GM12874 (cell line): ENCODE results near the gene SLIT1.

Experiments used
- TF ChIP-seq, protein P1 (sequence below): IDR thresholded peaks from 2 replicates; pipeline ENCODE4 v1.5.1; 2011; ENCODE audit warnings: low read depth, mild to moderate bottlenecking, control low read depth, low read length, moderate library complexity; ENCODE audit not compliant: insufficient read depth

SLIT1 gene

GRCh38 chr10:97046456-97047082 lies 139.2 kb downstream of the SLIT1 start:
- TF ChIP-seq, protein P1, sequence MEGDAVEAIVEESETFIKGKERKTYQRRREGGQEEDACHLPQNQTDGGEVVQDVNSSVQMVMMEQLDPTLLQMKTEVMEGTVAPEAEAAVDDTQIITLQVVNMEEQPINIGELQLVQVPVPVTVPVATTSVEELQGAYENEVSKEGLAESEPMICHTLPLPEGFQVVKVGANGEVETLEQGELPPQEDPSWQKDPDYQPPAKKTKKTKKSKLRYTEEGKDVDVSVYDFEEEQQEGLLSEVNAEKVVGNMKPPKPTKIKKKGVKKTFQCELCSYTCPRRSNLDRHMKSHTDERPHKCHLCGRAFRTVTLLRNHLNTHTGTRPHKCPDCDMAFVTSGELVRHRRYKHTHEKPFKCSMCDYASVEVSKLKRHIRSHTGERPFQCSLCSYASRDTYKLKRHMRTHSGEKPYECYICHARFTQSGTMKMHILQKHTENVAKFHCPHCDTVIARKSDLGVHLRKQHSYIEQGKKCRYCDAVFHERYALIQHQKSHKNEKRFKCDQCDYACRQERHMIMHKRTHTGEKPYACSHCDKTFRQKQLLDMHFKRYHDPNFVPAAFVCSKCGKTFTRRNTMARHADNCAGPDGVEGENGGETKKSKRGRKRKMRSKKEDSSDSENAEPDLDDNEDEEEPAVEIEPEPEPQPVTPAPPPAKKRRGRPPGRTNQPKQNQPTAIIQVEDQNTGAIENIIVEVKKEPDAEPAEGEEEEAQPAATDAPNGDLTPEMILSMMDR = no peak

- TF ChIP-seq, protein P1 = no peak
Observed at GRCh38 chr10:97043563-97043855, 142.2 kb downstream of the SLIT1 start.

DNA sequence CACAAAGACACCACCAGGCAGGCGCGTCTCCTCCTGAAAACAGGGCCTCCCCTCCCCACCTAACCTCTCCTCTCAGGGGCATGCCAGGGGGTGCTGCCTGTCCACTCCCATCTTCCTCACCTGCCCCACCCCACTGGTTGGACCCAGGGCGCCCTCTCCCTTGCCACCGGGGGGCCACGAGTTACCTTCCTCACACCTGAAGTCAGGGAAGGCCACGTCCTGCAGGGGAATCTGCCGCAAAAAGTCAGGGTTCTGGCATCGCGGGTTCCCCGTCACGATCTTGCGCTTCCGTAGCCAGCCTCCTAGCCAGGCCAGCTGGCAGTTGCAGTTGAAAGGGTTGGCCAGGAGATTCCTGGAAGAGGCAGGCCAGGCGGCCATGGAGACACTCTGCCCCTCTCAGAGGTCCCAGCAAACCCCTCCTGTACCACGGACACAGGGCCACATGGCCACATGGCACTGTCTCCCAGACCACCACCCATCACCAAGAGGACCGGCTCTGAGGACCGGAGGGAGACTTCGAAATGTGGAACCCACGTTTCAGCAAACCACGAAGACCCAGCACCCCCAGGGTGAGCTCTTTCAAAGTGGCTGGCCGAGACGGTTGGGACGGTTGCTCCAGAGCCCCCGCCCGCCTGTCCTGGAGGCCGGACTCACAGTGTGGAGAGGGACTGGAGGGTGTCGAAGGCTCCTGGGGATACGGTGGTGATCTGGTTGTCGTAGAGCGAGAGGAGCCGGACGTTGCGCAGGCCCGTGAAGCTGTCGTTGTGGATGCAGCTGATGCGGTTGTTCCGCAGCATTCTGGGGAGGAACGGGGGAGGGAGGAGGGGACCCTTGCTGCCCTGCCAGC lies 142.8 kb downstream of the SLIT1 start:
- TF ChIP-seq, protein P1 = no peak

- TF ChIP-seq, protein P1 = no peak
Observed at GRCh38 chr10:97042081-97042480, 143.7 kb downstream of the SLIT1 start.

DNA sequence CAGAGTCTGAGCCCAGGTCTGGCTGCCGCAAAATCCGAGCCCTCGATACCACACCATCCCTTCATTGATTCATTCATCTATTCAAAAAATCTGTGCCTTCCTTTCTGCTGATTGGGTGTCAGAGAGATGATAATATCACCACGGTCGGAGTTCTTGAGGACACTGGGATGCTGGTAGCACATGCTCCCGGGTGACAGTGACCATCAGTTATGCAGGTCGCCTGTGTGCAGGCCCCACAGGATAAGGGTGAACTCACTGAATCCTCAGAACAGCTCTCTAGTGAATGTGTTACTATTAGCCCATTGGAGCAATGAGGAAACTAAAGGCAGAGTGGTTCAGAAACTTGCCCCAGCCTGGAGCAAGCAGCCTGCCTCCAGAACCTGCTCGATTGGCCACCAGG lies 145.1 kb downstream of the SLIT1 start:
- TF ChIP-seq, protein P1 = no peak

GRCh38 chr10:97040248-97040584 lies 145.5 kb downstream of the SLIT1 start:
- TF ChIP-seq, protein P1 = no peak

DNA sequence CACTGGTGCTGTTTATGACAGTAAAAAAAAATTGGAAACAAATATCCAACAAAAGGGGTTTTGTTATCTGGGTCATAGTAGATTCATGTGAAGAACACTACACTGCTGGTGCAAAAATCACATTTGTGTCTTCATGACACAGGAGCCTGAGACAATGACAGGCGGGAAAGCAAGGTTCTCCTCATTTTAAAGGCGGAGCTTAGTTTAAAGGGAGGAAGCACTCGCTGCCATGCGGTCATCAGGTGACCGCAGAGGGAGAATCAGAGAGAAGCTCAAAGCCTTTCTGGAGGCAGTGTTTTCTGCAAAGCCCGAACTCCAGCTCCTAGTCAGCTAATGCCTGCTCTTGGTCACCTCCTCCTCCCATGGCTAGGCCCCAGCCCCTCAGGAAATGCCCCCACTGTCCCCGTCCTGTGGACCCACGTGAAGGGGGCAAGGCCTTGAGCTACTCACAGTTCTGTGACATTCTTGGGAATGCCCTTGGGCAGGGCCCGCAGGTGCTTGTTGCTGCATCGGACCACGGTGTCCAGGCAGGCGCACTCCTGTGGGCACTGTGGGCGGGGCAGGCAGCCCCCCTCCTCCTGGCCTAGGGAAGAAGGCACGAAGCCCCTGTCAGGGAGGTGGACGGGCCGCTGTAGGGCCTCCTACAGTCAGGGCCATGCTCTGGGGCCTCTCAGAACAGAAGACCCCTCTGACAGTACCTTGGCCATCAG lies 146.1 kb downstream of the SLIT1 start:
- TF ChIP-seq, protein P1 = no peak
